Muscle of arm (tissue), 12 donors: ENCODE data around the gene MCF2L. TPM values are rescaled to one million over a fixed set of nuclear protein-coding genes. Genes with fewer than 3 reads are reported as not detected.
A peak's percentile ranks its signal among the peaks of the same experiment; 100 is the strongest.

ENCODE experiments used
- DNase-seq: peaks from one replicate; pipeline ENCODE4 v3.0.0-alpha.2; 2013
- polyA plus RNA-seq, 12 donors: library from polyadenylated mRNA; unstranded; fragments of 120-200 nt; gene quantifications; one replicate each; pipeline ENCODE4 v1.2.1, GENCODE V29; 2013; ENCODE audit not compliant: insufficient read length in 12 of 12

The MCF2L gene
- polyA plus RNA-seq, 12 donors = 13.7 to 50.7 (median 22.0) TPM; not detected in 1

GRCh38 chr13:113120300-113121182, 151.5 kb downstream of the MCF2L start:
- no peak for DNase-seq

GRCh38 chr13:113121183-113121927, 152.3 kb downstream of the MCF2L start:
- DNase-seq = no peak

GRCh38 chr13:113121928-113122471, 153.0 kb downstream of the MCF2L start:
- DNase-seq = no peak

- peak; percentile 74 for DNase-seq
Observed at GRCh38 chr13:113122550-113123225, 153.7 kb downstream of the MCF2L start, which contains the start of gene F10. Gene F10 (plus strand): TSS chr13:113122799. CDS start chr13:113122856, 57 bp downstream.

- DNase-seq = no peak
Observed at GRCh38 chr13:113123226-113124201, 154.5 kb downstream of the MCF2L start.

GRCh38 chr13:113124211-113124970, 155.4 kb downstream of the MCF2L start:
- no peak for DNase-seq

GRCh38 chr13:113125506-113126264, 156.7 kb downstream of the MCF2L start:
- DNase-seq = no peak

- DNase-seq = no peak
Observed at GRCh38 chr13:113126265-113127150, 157.5 kb downstream of the MCF2L start.

- DNase-seq = no peak
Observed at GRCh38 chr13:113129480-113129879, 160.5 kb downstream of the MCF2L start.

- no peak for DNase-seq
Observed at GRCh38 chr13:113129921-113130750, 161.1 kb downstream of the MCF2L start.

- no peak for DNase-seq
Observed at GRCh38 chr13:113135281-113135760, 166.3 kb downstream of the MCF2L start.

GRCh38 chr13:113137691-113138298, 168.8 kb downstream of the MCF2L start:
- no peak for DNase-seq

- DNase-seq = no peak
Observed at GRCh38 chr13:113138792-113139551, 170.0 kb downstream of the MCF2L start.

GRCh38 chr13:113139577-113139976, 170.6 kb downstream of the MCF2L start:
- DNase-seq = no peak
